ENCODE measurements around the gene ANKRD24.
"Not testable (repeated sequence)": the region's sequence is repeated elsewhere in the genome, so short reads cannot be mapped to it uniquely, and the experiment has no call there.

The ANKRD24 gene
- 0.17 to 2.8 (median 0.87) reads per million in 18 experiments for total RNA-seq

- DNase-seq = peak; percentile 97 to 98
These were observed at the start of gene ANKRD24, which contains the start of gene SIRT6 for GRCh38 chr19:4182084-4182810. Gene ANKRD24 (plus strand): TSS chr19:4182689. CDS start chr19:4186426, 3,737 bp downstream. Gene SIRT6 (minus strand): TSS chr19:4182563. CDS start chr19:4182539, 24 bp downstream.

GRCh38 chr19:4134351-4134750 is 48.1 kb upstream of the ANKRD24 start:
- DNase-seq = no peak

- DNase-seq = peak in 1 of 2 donors; percentile 18
These were observed 47.1 kb upstream of the ANKRD24 start for GRCh38 chr19:4135386-4135785.

- no peak for DNase-seq
These were observed 45.8 kb upstream of the ANKRD24 start for GRCh38 chr19:4136680-4137088.

- DNase-seq = no peak
These were observed 44.0 kb upstream of the ANKRD24 start for GRCh38 chr19:4138445-4138844.

GRCh38 chr19:4139614-4140236 is 42.8 kb upstream of the ANKRD24 start:
- peak; percentile 75 to 81 for DNase-seq

GRCh38 chr19:4140237-4140711 is 42.2 kb upstream of the ANKRD24 start:
- peak; percentile 48 to 58 for DNase-seq

- not testable (repeated sequence) for DNase-seq
These were observed 39.6 kb upstream of the ANKRD24 start for GRCh38 chr19:4142916-4143315.

- peak; percentile 5 to 6 for DNase-seq
These were observed 37.7 kb upstream of the ANKRD24 start for GRCh38 chr19:4144666-4145249.

- no peak for DNase-seq
These were observed 32.8 kb upstream of the ANKRD24 start for GRCh38 chr19:4149518-4150288.

- DNase-seq = no peak
These were observed 30.9 kb upstream of the ANKRD24 start for GRCh38 chr19:4151623-4152022.

- no peak for DNase-seq
These were observed 30.1 kb upstream of the ANKRD24 start for GRCh38 chr19:4152241-4152998.

- no peak for DNase-seq
These were observed 27.7 kb upstream of the ANKRD24 start for GRCh38 chr19:4154571-4155312.

- DNase-seq = no peak
These were observed 25.3 kb upstream of the ANKRD24 start for GRCh38 chr19:4157164-4157563.

- not testable (repeated sequence) for DNase-seq
These were observed 24.5 kb upstream of the ANKRD24 start for GRCh38 chr19:4157971-4158370.

GRCh38 chr19:4161415-4162077 is 20.9 kb upstream of the ANKRD24 start:
- DNase-seq = no peak

- DNase-seq = no peak
These were observed 18.2 kb upstream of the ANKRD24 start for GRCh38 chr19:4164262-4164661.

GRCh38 chr19:4171676-4172075 is 10.8 kb upstream of the ANKRD24 start:
- DNase-seq = no peak

GRCh38 chr19:4172861-4173473 is 9.5 kb upstream of the ANKRD24 start:
- DNase-seq = peak; percentile 25 to 30

All from inflammatory macrophage (primary cell).